WTC11 (cell line): Measurements from ENCODE around the gene AFF2. TPM values are rescaled to one million over a fixed set of nuclear protein-coding genes. Genes with fewer than 3 reads are reported as not detected.

Experiments
- ATAC-seq: fragments of 200-7000 bp; cut with Tn5 transposase; 2 replicates; pipeline ENCODE4 v1.10.0; 2021; ENCODE audit warnings: mild to moderate bottlenecking, moderate library complexity
- CTCF ChIA-PET: fragments of 300-600 bp; sonication (Branson Sonifier 250); formaldehyde crosslinking; loops from one replicate; lab custom pipeline; 2021; ENCODE audit warnings: antibody characterized with exemption; lab: Charles Lee
- POLR2A ChIA-PET: fragments of 350-600 bp; sonication (Branson Sonifier 250); formaldehyde crosslinking; loops from one replicate; lab custom pipeline; 2021; ENCODE audit warnings: antibody characterized with exemption; lab: Charles Lee
- DNase-seq: peaks from one replicate; pipeline ENCODE4 v3.0.0; 2021; ENCODE audit warnings: low spot score
- H3K27ac Mint-ChIP-seq: 2 replicates; pipeline ENCODE4 v1.8.0; 2021; ENCODE audit warnings: mixed read lengths
- H3K27me3 Mint-ChIP-seq: 2 replicates; pipeline ENCODE4 v1.8.0; 2021; ENCODE audit warnings: low read depth, mild to moderate bottlenecking, moderate library complexity, mixed read lengths
- H3K36me3 Mint-ChIP-seq: 2 replicates; pipeline ENCODE4 v1.8.0; 2021; ENCODE audit warnings: mixed read lengths
- H3K4me1 Mint-ChIP-seq: 2 replicates; pipeline ENCODE4 v1.8.0; 2022; ENCODE audit warnings: mixed read lengths
- H3K4me3 Mint-ChIP-seq: 2 replicates; pipeline ENCODE4 v1.8.0; 2021; ENCODE audit warnings: mild to moderate bottlenecking, moderate library complexity, mixed read lengths
- H3K9me3 Mint-ChIP-seq: 2 replicates; pipeline ENCODE4 v1.8.0; 2021; ENCODE audit warnings: mixed read lengths
- CREM ChIP-seq: sonication (generic); formaldehyde crosslinking; IDR thresholded peaks from 2 replicates; pipeline ENCODE4 v1.8.1; 2022; ENCODE audit warnings: mild to moderate bottlenecking, missing genetic modification reagents, moderate library complexity
- E2F4 ChIP-seq: sonication (generic); formaldehyde crosslinking; IDR thresholded peaks from 2 replicates; pipeline ENCODE4 v1.8.1; 2022; ENCODE audit warnings: low read depth, mild to moderate bottlenecking, moderate library complexity, missing genetic modification reagents, borderline replicate concordance
- ELF4 ChIP-seq: sonication (generic); formaldehyde crosslinking; IDR thresholded peaks from 2 replicates; pipeline ENCODE4 v1.8.1; 2022; ENCODE audit warnings: low read depth, mild to moderate bottlenecking, moderate library complexity, missing genetic modification reagents
- ETV6 ChIP-seq: sonication (generic); formaldehyde crosslinking; IDR thresholded peaks from 2 replicates; pipeline ENCODE4 v1.8.1; 2022; ENCODE audit warnings: mild to moderate bottlenecking, missing genetic modification reagents
- FOXJ3 ChIP-seq: sonication (generic); formaldehyde crosslinking; IDR thresholded peaks from 2 replicates; pipeline ENCODE4 v1.9.0; 2021; ENCODE audit warnings: missing genetic modification reagents, mild to moderate bottlenecking, borderline replicate concordance
- FOXP1 ChIP-seq: sonication (generic); formaldehyde crosslinking; IDR thresholded peaks from 2 replicates; pipeline ENCODE4 v1.8.0; 2022; ENCODE audit warnings: missing genetic modification reagents, mild to moderate bottlenecking, moderate library complexity, borderline replicate concordance
- FOXP4 ChIP-seq: sonication (generic); formaldehyde crosslinking; IDR thresholded peaks from 2 replicates; pipeline ENCODE4 v1.8.0; 2022; ENCODE audit warnings: mild to moderate bottlenecking, missing genetic modification reagents
- GRHL2 ChIP-seq: fragments of 250-450 bp; sonication (Bioruptor Pico); IDR thresholded peaks from 2 replicates; pipeline ENCODE4 v1.8.0; 2022; ENCODE audit warnings: mild to moderate bottlenecking, moderate library complexity; ENCODE audit not compliant: insufficient replicate concordance, severe bottlenecking
- IRF1 ChIP-seq: sonication (generic); formaldehyde crosslinking; IDR thresholded peaks from 2 replicates; pipeline ENCODE4 v1.8.0; 2023; ENCODE audit warnings: missing genetic modification reagents
- IRF2 ChIP-seq: sonication (generic); formaldehyde crosslinking; IDR thresholded peaks from 2 replicates; pipeline ENCODE4 v1.8.0; 2022; ENCODE audit warnings: low read depth, missing genetic modification reagents, borderline replicate concordance
- NFATC4 ChIP-seq: fragments of 250-450 bp; sonication (Bioruptor Pico); IDR thresholded peaks from 2 replicates; pipeline ENCODE4 v1.9.0; 2021; ENCODE audit warnings: mild to moderate bottlenecking
- NR1H2 ChIP-seq: sonication (generic); formaldehyde crosslinking; IDR thresholded peaks from 2 replicates; pipeline ENCODE4 v1.9.0; 2021; ENCODE audit warnings: mild to moderate bottlenecking, moderate library complexity, missing genetic modification reagents
- TCF7 ChIP-seq: sonication (generic); formaldehyde crosslinking; IDR thresholded peaks from 2 replicates; pipeline ENCODE4 v1.8.0; 2022; ENCODE audit warnings: mild to moderate bottlenecking, low read depth, missing genetic modification reagents, moderate library complexity
- TEAD1 ChIP-seq: sonication (generic); formaldehyde crosslinking; IDR thresholded peaks from 2 replicates; pipeline ENCODE4 v1.8.0; 2022; ENCODE audit warnings: mild to moderate bottlenecking, missing genetic modification reagents
- ZMAT4 ChIP-seq: fragments of 250-450 bp; sonication (Bioruptor Pico); IDR thresholded peaks from 2 replicates; pipeline ENCODE4 v1.9.0; 2021; ENCODE audit warnings: mild to moderate bottlenecking
- ZNF263 ChIP-seq: sonication (generic); formaldehyde crosslinking; IDR thresholded peaks from 2 replicates; pipeline ENCODE4 v1.8.1; 2022; ENCODE audit warnings: low read depth, mild to moderate bottlenecking, moderate library complexity, missing genetic modification reagents
- ZNF317 ChIP-seq: sonication (generic); formaldehyde crosslinking; IDR thresholded peaks from 2 replicates; pipeline ENCODE4 v1.8.1; 2023; ENCODE audit warnings: low read depth, mild to moderate bottlenecking, moderate library complexity, missing genetic modification reagents, borderline replicate concordance
- ZNF671 ChIP-seq: fragments of 250-450 bp; sonication (Bioruptor Pico); IDR thresholded peaks from 2 replicates; pipeline ENCODE4 v1.8.0; 2021; ENCODE audit warnings: mild to moderate bottlenecking
- total RNA-seq: library from RNA; stranded (reverse); gene quantifications from 3 replicates; pipeline ENCODE4 v1.2.3, GENCODE V29; 2021
- TF ChIP-seq, protein P1 (sequence below): sonication (generic); formaldehyde crosslinking; IDR thresholded peaks from 2 replicates; pipeline ENCODE4 v1.8.1; 2023; ENCODE audit warnings: mild to moderate bottlenecking, missing genetic modification reagents
- TF ChIP-seq, protein P2 (sequence below): sonication (generic); formaldehyde crosslinking; IDR thresholded peaks from 2 replicates; pipeline ENCODE4 v1.8.1; 2023; ENCODE audit warnings: mild to moderate bottlenecking, moderate library complexity, missing genetic modification reagents

Gene AFF2
- total RNA-seq, 1 experiment from 2014 or later = 7.6 TPM

DNA sequence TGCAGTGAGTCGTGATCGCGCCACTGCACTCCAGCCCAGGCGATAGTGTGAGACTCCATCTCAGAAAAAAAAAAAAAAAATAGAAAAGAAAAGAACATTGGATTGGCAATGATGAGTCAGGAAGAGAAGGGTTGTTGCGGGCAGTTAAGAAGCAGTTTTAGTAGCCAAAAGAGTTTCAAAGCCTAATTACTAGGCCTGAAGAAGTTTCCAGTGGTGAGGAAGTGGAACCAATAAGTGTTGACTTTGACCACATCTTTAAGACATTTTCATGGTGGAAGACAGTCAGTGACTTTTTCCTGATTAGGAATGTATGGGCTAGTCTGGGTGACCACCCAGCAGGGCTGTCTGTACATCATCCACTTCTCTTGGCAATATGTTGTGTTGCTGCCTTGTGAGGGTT, 442.3 kb downstream of the AFF2 start (continued):
- TF ChIP-seq E2F4 = no peak
- no peak for TF ChIP-seq CREM (CRISPR knock-in tag)
- no peak for TF ChIP-seq NR1H2
- TF ChIP-seq, protein P1, sequence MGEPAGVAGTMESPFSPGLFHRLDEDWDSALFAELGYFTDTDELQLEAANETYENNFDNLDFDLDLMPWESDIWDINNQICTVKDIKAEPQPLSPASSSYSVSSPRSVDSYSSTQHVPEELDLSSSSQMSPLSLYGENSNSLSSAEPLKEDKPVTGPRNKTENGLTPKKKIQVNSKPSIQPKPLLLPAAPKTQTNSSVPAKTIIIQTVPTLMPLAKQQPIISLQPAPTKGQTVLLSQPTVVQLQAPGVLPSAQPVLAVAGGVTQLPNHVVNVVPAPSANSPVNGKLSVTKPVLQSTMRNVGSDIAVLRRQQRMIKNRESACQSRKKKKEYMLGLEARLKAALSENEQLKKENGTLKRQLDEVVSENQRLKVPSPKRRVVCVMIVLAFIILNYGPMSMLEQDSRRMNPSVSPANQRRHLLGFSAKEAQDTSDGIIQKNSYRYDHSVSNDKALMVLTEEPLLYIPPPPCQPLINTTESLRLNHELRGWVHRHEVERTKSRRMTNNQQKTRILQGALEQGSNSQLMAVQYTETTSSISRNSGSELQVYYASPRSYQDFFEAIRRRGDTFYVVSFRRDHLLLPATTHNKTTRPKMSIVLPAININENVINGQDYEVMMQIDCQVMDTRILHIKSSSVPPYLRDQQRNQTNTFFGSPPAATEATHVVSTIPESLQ (CRISPR knock-in tag) = no peak
- no peak for TF ChIP-seq GRHL2 (CRISPR knock-in tag)
- no peak for TF ChIP-seq ETV6 (CRISPR knock-in tag)
- TF ChIP-seq ZMAT4 (CRISPR knock-in tag) = no peak
- TF ChIP-seq TEAD1 = no peak

DNA sequence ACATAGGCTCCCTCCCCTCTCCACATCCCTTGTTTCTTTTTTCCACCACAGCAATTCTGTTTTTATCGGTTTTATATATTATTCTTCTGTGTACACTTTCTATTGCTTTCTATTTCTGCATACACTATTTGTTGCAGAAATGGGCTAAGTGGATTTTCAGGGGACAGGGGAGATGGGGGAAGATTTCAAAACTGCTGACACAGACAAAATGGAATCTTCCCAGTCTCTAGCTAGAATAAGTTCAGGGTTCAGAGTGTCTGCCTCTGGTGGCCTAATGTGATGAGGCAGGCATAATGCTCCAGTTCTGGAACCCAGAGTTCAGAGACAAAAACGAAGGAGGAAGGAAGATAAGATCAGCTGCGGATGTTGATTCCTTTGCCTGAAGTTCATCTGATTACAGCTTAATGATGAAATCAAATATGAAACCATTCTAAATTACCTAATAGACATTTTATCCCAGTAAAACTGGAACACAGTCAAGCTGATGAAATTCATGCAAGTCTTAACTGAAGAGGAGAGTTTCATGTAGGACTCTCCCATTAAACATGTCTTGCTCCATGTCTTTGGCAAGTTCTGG, 447.1 kb downstream of the AFF2 start:
- DNase-seq = no peak
- no peak for TF ChIP-seq TCF7
- no peak for TF ChIP-seq FOXP1
- TF ChIP-seq, protein P2, sequence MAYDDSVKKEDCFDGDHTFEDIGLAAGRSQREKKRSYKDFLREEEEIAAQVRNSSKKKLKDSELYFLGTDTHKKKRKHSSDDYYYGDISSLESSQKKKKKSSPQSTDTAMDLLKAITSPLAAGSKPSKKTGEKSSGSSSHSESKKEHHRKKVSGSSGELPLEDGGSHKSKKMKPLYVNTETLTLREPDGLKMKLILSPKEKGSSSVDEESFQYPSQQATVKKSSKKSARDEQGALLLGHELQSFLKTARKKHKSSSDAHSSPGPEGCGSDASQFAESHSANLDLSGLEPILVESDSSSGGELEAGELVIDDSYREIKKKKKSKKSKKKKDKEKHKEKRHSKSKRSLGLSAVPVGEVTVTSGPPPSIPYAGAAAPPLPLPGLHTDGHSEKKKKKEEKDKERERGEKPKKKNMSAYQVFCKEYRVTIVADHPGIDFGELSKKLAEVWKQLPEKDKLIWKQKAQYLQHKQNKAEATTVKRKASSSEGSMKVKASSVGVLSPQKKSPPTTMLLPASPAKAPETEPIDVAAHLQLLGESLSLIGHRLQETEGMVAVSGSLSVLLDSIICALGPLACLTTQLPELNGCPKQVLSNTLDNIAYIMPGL (CRISPR knock-in tag) = no peak
- TF ChIP-seq NFATC4 (CRISPR knock-in tag) = no peak
- TF ChIP-seq IRF1 (CRISPR knock-in tag) = no peak
- ChIA-PET POLR2A (no interaction called here), CTCF (no interaction called here)
- H3K36me3 Mint-ChIP-seq = no peaks in the 10 kb centered on the region
- no peak for ATAC-seq
- peaks cover 5% of the 10 kb centered on the region; the same call in 1 of the 2 replicates for H3K4me1 Mint-ChIP-seq
- H3K4me3 Mint-ChIP-seq = no peak overlapping the region
- H3K9me3 Mint-ChIP-seq = no peaks in the 10 kb centered on the region
- H3K27me3 Mint-ChIP-seq = no peaks in the 10 kb centered on the region
- H3K27ac Mint-ChIP-seq = no peak overlapping the region

DNA sequence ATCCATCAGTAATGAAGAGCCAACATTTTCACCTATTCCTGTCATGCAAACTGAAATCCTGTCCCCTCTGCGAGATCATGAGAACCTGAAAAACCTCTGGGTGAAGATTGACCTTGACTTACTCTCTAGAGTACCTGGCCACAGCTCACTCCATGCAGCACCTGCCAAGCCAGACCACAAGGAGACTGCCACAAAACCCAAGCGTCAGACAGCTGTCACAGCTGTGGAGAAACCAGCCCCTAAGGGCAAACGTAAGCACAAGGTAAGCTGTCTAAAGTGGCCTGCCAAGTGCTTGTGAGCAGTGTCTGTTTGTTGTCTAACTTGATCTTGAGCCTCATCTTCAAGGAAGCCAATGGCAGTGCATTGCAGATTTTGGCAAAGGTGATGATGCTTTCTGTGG, 455.9 kb downstream of the AFF2 start:
- Mint-ChIP-seq H3K4me3 (no peak overlapping the region), H3K9me3 (no peaks in the 10 kb centered on the region), H3K27ac (no peak overlapping the region), H3K4me1 (peaks cover 10% of the 10 kb centered on the region; the same call in 1 of the 2 replicates), H3K36me3 (no peaks in the 10 kb centered on the region), H3K27me3 (no peaks in the 10 kb centered on the region)
- POLR2A ChIA-PET = no interaction called here
- CTCF ChIA-PET = no interaction called here
- no peak for TF ChIP-seq NR1H2
- no peak for TF ChIP-seq ZNF671 (CRISPR knock-in tag)
- no peak for TF ChIP-seq FOXP4 (CRISPR knock-in tag)
- no peak for TF ChIP-seq IRF2 (CRISPR knock-in tag)
- no peak for TF ChIP-seq ZNF263 (CRISPR knock-in tag)
- TF ChIP-seq FOXJ3 (CRISPR knock-in tag) = no peak
- no peak for TF ChIP-seq ZNF317 (CRISPR knock-in tag)
- no peak for TF ChIP-seq ELF4 (CRISPR knock-in tag)
- no peak for TF ChIP-seq ZMAT4 (CRISPR knock-in tag)
- no peak for DNase-seq
- ATAC-seq = no peak
